ENCODE results near the gene TUT1.

DNA sequence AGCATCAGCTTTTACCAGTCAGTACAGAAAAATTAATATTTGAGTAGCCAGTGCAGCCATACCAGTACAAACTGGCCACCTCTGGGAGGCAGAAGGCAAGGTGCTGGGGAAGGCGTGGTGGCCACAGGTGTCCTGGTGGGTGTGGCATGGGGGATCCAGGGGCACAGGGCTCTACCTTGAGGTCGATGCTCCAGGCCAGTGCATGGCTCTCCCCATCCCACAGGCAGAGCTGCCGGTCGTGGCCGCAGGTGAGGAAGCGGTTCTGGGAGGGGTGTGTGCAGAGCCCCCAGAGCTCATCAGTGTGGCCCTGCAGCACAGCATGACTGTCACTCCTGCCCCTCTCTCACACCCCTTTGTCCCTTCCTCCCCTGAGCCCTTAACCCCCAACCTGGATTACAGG, 14.1 kb upstream of the TUT1 start:
- TF ChIP-seq SIN3A (IDR thresholded peaks at IDR 0.05; ENCODE audit: borderline replicate concordance, insufficient read depth, low read depth, low read length) = no peak
- TF ChIP-seq, protein P1, sequence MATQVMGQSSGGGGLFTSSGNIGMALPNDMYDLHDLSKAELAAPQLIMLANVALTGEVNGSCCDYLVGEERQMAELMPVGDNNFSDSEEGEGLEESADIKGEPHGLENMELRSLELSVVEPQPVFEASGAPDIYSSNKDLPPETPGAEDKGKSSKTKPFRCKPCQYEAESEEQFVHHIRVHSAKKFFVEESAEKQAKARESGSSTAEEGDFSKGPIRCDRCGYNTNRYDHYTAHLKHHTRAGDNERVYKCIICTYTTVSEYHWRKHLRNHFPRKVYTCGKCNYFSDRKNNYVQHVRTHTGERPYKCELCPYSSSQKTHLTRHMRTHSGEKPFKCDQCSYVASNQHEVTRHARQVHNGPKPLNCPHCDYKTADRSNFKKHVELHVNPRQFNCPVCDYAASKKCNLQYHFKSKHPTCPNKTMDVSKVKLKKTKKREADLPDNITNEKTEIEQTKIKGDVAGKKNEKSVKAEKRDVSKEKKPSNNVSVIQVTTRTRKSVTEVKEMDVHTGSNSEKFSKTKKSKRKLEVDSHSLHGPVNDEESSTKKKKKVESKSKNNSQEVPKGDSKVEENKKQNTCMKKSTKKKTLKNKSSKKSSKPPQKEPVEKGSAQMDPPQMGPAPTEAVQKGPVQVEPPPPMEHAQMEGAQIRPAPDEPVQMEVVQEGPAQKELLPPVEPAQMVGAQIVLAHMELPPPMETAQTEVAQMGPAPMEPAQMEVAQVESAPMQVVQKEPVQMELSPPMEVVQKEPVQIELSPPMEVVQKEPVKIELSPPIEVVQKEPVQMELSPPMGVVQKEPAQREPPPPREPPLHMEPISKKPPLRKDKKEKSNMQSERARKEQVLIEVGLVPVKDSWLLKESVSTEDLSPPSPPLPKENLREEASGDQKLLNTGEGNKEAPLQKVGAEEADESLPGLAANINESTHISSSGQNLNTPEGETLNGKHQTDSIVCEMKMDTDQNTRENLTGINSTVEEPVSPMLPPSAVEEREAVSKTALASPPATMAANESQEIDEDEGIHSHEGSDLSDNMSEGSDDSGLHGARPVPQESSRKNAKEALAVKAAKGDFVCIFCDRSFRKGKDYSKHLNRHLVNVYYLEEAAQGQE (IDR thresholded peaks at IDR 0.05; ENCODE audit: insufficient read depth in 1 of 2, low read depth in 2 of 2, low read length in 1 of 2) = no peak
- TF ChIP-seq, protein P2, sequence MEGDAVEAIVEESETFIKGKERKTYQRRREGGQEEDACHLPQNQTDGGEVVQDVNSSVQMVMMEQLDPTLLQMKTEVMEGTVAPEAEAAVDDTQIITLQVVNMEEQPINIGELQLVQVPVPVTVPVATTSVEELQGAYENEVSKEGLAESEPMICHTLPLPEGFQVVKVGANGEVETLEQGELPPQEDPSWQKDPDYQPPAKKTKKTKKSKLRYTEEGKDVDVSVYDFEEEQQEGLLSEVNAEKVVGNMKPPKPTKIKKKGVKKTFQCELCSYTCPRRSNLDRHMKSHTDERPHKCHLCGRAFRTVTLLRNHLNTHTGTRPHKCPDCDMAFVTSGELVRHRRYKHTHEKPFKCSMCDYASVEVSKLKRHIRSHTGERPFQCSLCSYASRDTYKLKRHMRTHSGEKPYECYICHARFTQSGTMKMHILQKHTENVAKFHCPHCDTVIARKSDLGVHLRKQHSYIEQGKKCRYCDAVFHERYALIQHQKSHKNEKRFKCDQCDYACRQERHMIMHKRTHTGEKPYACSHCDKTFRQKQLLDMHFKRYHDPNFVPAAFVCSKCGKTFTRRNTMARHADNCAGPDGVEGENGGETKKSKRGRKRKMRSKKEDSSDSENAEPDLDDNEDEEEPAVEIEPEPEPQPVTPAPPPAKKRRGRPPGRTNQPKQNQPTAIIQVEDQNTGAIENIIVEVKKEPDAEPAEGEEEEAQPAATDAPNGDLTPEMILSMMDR (IDR thresholded peaks at IDR 0.05) = no peak

Measured in Panc1 (cell line).